ENCODE data around the gene CRABP2. TPM values are rescaled to one million over a fixed set of nuclear protein-coding genes. Genes with fewer than 3 reads are reported as not detected.

CRABP2 gene
- total and polyA plus RNA-seq, 2 donors (not counting 3 experiments of a cell fraction or from before 2014, with no cell fraction given) = 0.32 to 1.0 TPM

DNA sequence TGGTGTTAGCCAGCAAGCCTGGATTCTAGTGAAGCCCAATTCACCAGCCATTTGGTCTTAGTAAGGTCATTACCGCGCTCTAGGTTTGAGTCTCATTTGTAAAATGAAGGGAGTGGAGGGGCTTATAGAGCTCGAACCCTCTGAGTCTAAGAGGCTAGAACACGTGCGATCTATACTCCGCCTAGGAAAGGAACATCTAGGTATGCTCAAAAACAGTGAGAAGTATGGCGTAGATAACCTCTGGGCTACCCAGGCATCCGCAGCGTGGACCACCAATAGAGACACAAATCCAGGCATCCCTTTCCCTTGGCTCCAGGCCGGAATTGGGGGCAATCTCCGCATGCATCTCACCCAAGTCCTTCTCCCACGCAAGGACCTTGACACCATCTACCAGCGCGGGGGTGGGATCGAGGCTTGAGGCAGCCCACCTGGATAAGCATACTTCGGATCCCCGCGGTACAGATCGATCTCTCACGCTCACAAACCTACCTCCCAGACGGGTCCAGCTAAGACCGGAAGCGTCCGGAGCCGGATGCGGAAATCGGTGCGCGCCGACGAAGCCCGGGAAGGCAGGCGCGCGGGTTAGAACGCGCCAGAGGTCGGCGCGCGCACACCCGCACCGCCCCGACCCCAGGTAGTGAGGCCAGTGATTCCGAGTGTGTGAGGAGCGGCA lies 22.7 kb upstream of the CRABP2 start, which contains the start of gene METTL25B:
Gene METTL25B (plus strand): TSS at position 544 of the 673 bp plus-strand sequence. CDS start 636 bp downstream, outside the sequence.
- peak within 1 kb of the TSS; percentile 83 for H3K27ac ChIP-seq (ENCODE audit: insufficient read depth, low read depth, low read length)
- peak within 1 kb of the TSS; percentile 63 for H2AFZ ChIP-seq (ENCODE audit: low read depth, low read length)
- H3K9me1 ChIP-seq (replicated peaks; ENCODE audit: control insufficient read depth, extremely low read depth, insufficient read depth, low read length) = no peaks in the 10 kb centered on the region
- H3K79me2 ChIP-seq (ENCODE audit: control insufficient read depth, insufficient read depth, low read length) = peaks cover 51% of the 10 kb centered on the region
- no peaks in the 10 kb centered on the region for H3K9me3 ChIP-seq (replicated peaks; ENCODE audit: control insufficient read depth, insufficient read depth, low read length)
- H3K4me2 ChIP-seq (ENCODE audit: insufficient read depth, low read length) = peak within 1 kb of the TSS; percentile 89
- BruUV-seq (replicated peaks) = TSS peak; percentile 69
- DNase-seq (ENCODE audit: low read depth, low spot score) = peak; percentile 53
- H3K36me3 ChIP-seq (ENCODE audit: control insufficient read depth in 2 of 2, extremely low read depth in 1 of 2, insufficient read depth in 2 of 2, low read length in 2 of 2) = peaks cover 10 to 15% of the 10 kb centered on the region in 2 experiments
- ChIA-PET POLR2A (interaction anchor here (0.6 to 1.5 kb wide), 9 partner anchors 13 to 220 kb away, joined by 3 to 15 read pairs (median 3); partner anchors contain the start of genes MRPL24 and PRCC), CTCF (interaction anchor here (0.5 to 5.3 kb wide), 19 partner anchors 13 to 1439 kb away, joined by 3 to 546 read pairs (median 18); partner anchors contain the start of genes HDGF, INSRR, MRPL24 and NES)
- TF ChIP-seq, protein P1, sequence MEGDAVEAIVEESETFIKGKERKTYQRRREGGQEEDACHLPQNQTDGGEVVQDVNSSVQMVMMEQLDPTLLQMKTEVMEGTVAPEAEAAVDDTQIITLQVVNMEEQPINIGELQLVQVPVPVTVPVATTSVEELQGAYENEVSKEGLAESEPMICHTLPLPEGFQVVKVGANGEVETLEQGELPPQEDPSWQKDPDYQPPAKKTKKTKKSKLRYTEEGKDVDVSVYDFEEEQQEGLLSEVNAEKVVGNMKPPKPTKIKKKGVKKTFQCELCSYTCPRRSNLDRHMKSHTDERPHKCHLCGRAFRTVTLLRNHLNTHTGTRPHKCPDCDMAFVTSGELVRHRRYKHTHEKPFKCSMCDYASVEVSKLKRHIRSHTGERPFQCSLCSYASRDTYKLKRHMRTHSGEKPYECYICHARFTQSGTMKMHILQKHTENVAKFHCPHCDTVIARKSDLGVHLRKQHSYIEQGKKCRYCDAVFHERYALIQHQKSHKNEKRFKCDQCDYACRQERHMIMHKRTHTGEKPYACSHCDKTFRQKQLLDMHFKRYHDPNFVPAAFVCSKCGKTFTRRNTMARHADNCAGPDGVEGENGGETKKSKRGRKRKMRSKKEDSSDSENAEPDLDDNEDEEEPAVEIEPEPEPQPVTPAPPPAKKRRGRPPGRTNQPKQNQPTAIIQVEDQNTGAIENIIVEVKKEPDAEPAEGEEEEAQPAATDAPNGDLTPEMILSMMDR (IDR thresholded peaks at IDR 0.05; ENCODE audit: extremely low read depth in 1 of 2, insufficient read depth in 1 of 2, low read depth in 1 of 2, low read length in 2 of 2) = no peak
- TF ChIP-seq GATA2 (IDR thresholded peaks at IDR 0.05; ENCODE audit: insufficient read depth, insufficient read length, low read depth, low read length) (no peak), MYC (IDR thresholded peaks at IDR 0.05; ENCODE audit: low read depth, low read length) (no peak), JUN (IDR thresholded peaks at IDR 0.05; ENCODE audit: borderline replicate concordance, insufficient read depth, insufficient read length, low read depth) (no peak), POLR2AphosphoS5 (IDR thresholded peaks at IDR 0.05; ENCODE audit: insufficient read depth, low read depth, low read length) (peak; percentile 37), POLR2A (IDR thresholded peaks at IDR 0.05; ENCODE audit: low read depth, low read length) (peak; percentile 78), FOS (IDR thresholded peaks at IDR 0.05; ENCODE audit: borderline replicate concordance, insufficient read depth, low read length) (no peak), EZH2 (IDR thresholded peaks at IDR 0.05; ENCODE audit: borderline replicate concordance, low read depth, low read length, severe bottlenecking) (no peak)
- TF ChIP-seq, protein P2, sequence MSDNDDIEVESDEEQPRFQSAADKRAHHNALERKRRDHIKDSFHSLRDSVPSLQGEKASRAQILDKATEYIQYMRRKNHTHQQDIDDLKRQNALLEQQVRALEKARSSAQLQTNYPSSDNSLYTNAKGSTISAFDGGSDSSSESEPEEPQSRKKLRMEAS (IDR thresholded peaks at IDR 0.05; ENCODE audit: insufficient read depth, insufficient read length) = no peak
- intact Hi-C loops (cut with micrococcal nuclease) (loop anchor here (1.0 kb wide), 4 partner anchors 13 to 39 kb away; partner anchors contain the start of genes HDGF, MRPL24 and PRCC), dilution Hi-C loops (cut with MboI; ENCODE audit: extremely low pct_ligation_motif_present, low sequenced_read_pairs) (no loop called here)
- H3K9ac ChIP-seq (replicated peaks; ENCODE audit: extremely low read depth, insufficient read depth, low read length) = peak within 1 kb of the TSS; percentile 80
- peaks cover 7% of the 10 kb centered on the region for H4K20me1 ChIP-seq (replicated peaks; ENCODE audit: control insufficient read depth, extremely low read depth, insufficient read depth, low read length)
- peaks cover 32% of the 10 kb centered on the region for H3K4me1 ChIP-seq (ENCODE audit: control insufficient read depth, extremely low read depth, insufficient read depth, low read length)
- no peaks in the 10 kb centered on the region for H3K27me3 ChIP-seq (ENCODE audit: control insufficient read depth in 2 of 2, insufficient read depth in 2 of 2, low read length in 2 of 2)
- FAIRE-seq = peak; percentile 66
- peak within 1 kb of the TSS; percentile 56 to 94 (median 79) for H3K4me3 ChIP-seq (replicated peaks in 1 of 3; ENCODE audit: insufficient read depth in 1 of 3, low read depth in 1 of 3, low read length in 3 of 3)

All from endothelial cell of umbilical vein (primary cell).